ENCODE measurements around the gene LGR6.

LGR6 gene

GRCh38 chr1:202329891-202330290 lies 136.3 kb downstream of the LGR6 start:
- Histone ChIP-seq H3K4me2 (no peak overlapping the region), H4K20me1 (ENCODE audit: insufficient read depth) (no peaks in the 10 kb centered on the region), H3K27ac (no peak overlapping the region), H3K4me3 (IDR thresholded peaks at IDR 0.05; ENCODE audit: insufficient read depth, low read depth, low read length) (no peak overlapping the region), H2AFZ (ENCODE audit: low read depth) (no peak overlapping the region), H3K79me2 (ENCODE audit: insufficient read depth, low read depth) (no peaks in the 10 kb centered on the region), H3K27me3 (ENCODE audit: insufficient read depth, low read depth) (no peaks in the 10 kb centered on the region), H3K36me3 (ENCODE audit: insufficient read depth) (peaks cover 15% of the 10 kb centered on the region; the same call in 1 of the 2 replicates), H3K9ac (no peak overlapping the region), H3K4me1 (ENCODE audit: low read depth, poor library complexity, severe bottlenecking) (no peaks in the 10 kb centered on the region)
- TF ChIP-seq CTCF (conservative IDR thresholded peaks at IDR 0.05; ENCODE audit: low read depth, low read length) = no peak; the same call in 1 of the 2 replicates

GRCh38 chr1:202333861-202334260 lies 140.3 kb downstream of the LGR6 start:
- Histone ChIP-seq H3K4me2 (no peak overlapping the region), H3K27me3 (ENCODE audit: insufficient read depth, low read depth) (no peaks in the 10 kb centered on the region), H3K79me2 (ENCODE audit: insufficient read depth, low read depth) (peaks cover 6% of the 10 kb centered on the region; the same call in 1 of the 2 replicates), H3K9ac (no peak overlapping the region), H3K36me3 (ENCODE audit: insufficient read depth) (peaks cover 15% of the 10 kb centered on the region; the same call in 1 of the 2 replicates), H3K4me3 (IDR thresholded peaks at IDR 0.05; ENCODE audit: insufficient read depth, low read depth, low read length) (no peak overlapping the region), H2AFZ (ENCODE audit: low read depth) (no peak overlapping the region), H4K20me1 (ENCODE audit: insufficient read depth) (no peaks in the 10 kb centered on the region), H3K27ac (no peak overlapping the region), H3K4me1 (ENCODE audit: low read depth, poor library complexity, severe bottlenecking) (peaks cover under 1% of the 10 kb centered on the region)
- no peak for TF ChIP-seq CTCF (conservative IDR thresholded peaks at IDR 0.05; ENCODE audit: low read depth, low read length)

- no peak overlapping the region for H3K4me3 ChIP-seq (IDR thresholded peaks at IDR 0.05; ENCODE audit: insufficient read depth, low read depth, low read length)
- TF ChIP-seq CTCF (conservative IDR thresholded peaks at IDR 0.05; ENCODE audit: low read depth, low read length) = peak; percentile 68
- peak overlapping the region; percentile 29; the same call in 1 of the 2 replicates for H3K4me2 ChIP-seq
- H3K27ac ChIP-seq = no peak overlapping the region
- no peak overlapping the region for H3K9ac ChIP-seq
- peaks cover 45% of the 10 kb centered on the region for H3K4me1 ChIP-seq (ENCODE audit: low read depth, poor library complexity, severe bottlenecking)
- peak overlapping the region; percentile 58 for H2AFZ ChIP-seq (ENCODE audit: low read depth)
- no peaks in the 10 kb centered on the region for H3K36me3 ChIP-seq (ENCODE audit: insufficient read depth)
- no peaks in the 10 kb centered on the region for H3K27me3 ChIP-seq (ENCODE audit: insufficient read depth, low read depth)
- H4K20me1 ChIP-seq (ENCODE audit: insufficient read depth) = no peaks in the 10 kb centered on the region
- peaks cover 24% of the 10 kb centered on the region for H3K79me2 ChIP-seq (ENCODE audit: insufficient read depth, low read depth)
These were observed 150.2 kb downstream of the LGR6 start for GRCh38 chr1:202343652-202344349.

- no peaks in the 10 kb centered on the region for H4K20me1 ChIP-seq (ENCODE audit: insufficient read depth)
- no peaks in the 10 kb centered on the region for H3K27me3 ChIP-seq (ENCODE audit: insufficient read depth, low read depth)
- H3K4me1 ChIP-seq (ENCODE audit: low read depth, poor library complexity, severe bottlenecking) = peaks cover 35% of the 10 kb centered on the region
- TF ChIP-seq CTCF (conservative IDR thresholded peaks at IDR 0.05; ENCODE audit: low read depth, low read length) = no peak
- peaks cover 36% of the 10 kb centered on the region; the same call in 1 of the 2 replicates for H3K79me2 ChIP-seq (ENCODE audit: insufficient read depth, low read depth)
- no peak overlapping the region for H3K27ac ChIP-seq
- peak overlapping the region; percentile 33 for H3K4me2 ChIP-seq
- H2AFZ ChIP-seq (ENCODE audit: low read depth) = peak overlapping the region; percentile 92
- H3K4me3 ChIP-seq (IDR thresholded peaks at IDR 0.05; ENCODE audit: insufficient read depth, low read depth, low read length) = no peak overlapping the region
- no peak overlapping the region for H3K9ac ChIP-seq
- H3K36me3 ChIP-seq (ENCODE audit: insufficient read depth) = no peaks in the 10 kb centered on the region
These were observed 154.5 kb downstream of the LGR6 start for GRCh38 chr1:202348005-202348508.
